GM12878 (cell line): ENCODE measurements around the gene ZNF619. TPM values are rescaled to one million over a fixed set of nuclear protein-coding genes. Genes with fewer than 3 reads are reported as not detected.
"Not testable (repeated sequence)": the region's sequence is repeated elsewhere in the genome, so short reads cannot be mapped to it uniquely, and the experiment has no call there.

ENCODE experiments used
- ATAC-seq: fragments of 200-7000 bp; cut with Tn5 transposase; 3 replicates; pipeline ENCODE4 v1.9.1; 2020; ENCODE audit warnings: mild to moderate bottlenecking, moderate library complexity
- BruUV-seq: library from RNA; stranded (reverse); fragments of 400-500 nt; replicated peaks from 2 replicates; lab custom pipeline; 2021; lab: Mats Ljungman, UMichigan
- CTCF ChIA-PET: fragments of 300-600 bp; sonication (Branson Sonifier 250); formaldehyde crosslinking; extraction: SDS; loops from one replicate; lab custom pipeline; 2021; ENCODE audit warnings: inconsistent platforms; lab: Yijun Ruan, JAX
- POLR2A ChIA-PET: fragments of 350-600 bp; formaldehyde crosslinking; extraction: SDS; loops from one replicate; lab custom pipeline; 2021; ENCODE audit warnings: inconsistent platforms; lab: Charles Lee
- RAD21 ChIA-PET: fragments of 300-600 bp; sonication (Branson Sonifier 250); formaldehyde crosslinking; loops from one replicate; lab custom pipeline; 2023; ENCODE audit warnings: antibody characterized with exemption; ENCODE audit not compliant: unreplicated experiment; lab: Charles Lee
- SMC1A ChIA-PET: fragments of 300-600 bp; sonication (Branson Sonifier 250); formaldehyde crosslinking; loops from one replicate; lab custom pipeline; 2023; ENCODE audit not compliant: unreplicated experiment, uncharacterized antibody; lab: Charles Lee
- DNase-seq: peaks from one replicate; pipeline ENCODE4 v3.0.0-alpha.2; 2011; ENCODE audit warnings: low read depth, low spot score
- FAIRE-seq: peaks from 3 replicates; lab custom pipeline; 2011; peaks lifted over from hg19 to GRCh38; lab: Jason Lieb, UNC
- H2AFZ ChIP-seq: 2 replicates; pipeline ENCODE4 v1.6.0; 2011; ENCODE audit warnings: low read depth, low read length, control low read depth; ENCODE audit not compliant: control insufficient read depth
- H3K27ac ChIP-seq: 2 replicates; pipeline ENCODE4 v1.5.1; 2011; ENCODE audit warnings: control low read depth; ENCODE audit not compliant: control insufficient read depth, insufficient read depth
- H3K27me3 ChIP-seq, 2 experiments: replicated peaks in 1 of 2; 2 replicates each; pipeline versions ENCODE4 v1.6.0 to v1.6.1; 2011; ENCODE audit warnings: low read length in 1 of 2; ENCODE audit not compliant: control insufficient read depth in 2 of 2, insufficient read depth in 2 of 2
- H3K36me3 ChIP-seq, 2 experiments: 2 replicates each; pipeline ENCODE4 v1.5.1; 2011; ENCODE audit warnings: low read length in 1 of 2; ENCODE audit not compliant: control insufficient read depth in 2 of 2, insufficient read depth in 2 of 2
- H3K4me1 ChIP-seq: 2 replicates; pipeline ENCODE4 v1.6.1; 2011; ENCODE audit warnings: mild to moderate bottlenecking, low read length, moderate library complexity, mixed read lengths; ENCODE audit not compliant: control insufficient read depth, insufficient read depth
- H3K4me2 ChIP-seq: 2 replicates; pipeline ENCODE4 v1.6.0; 2011; ENCODE audit warnings: control low read depth; ENCODE audit not compliant: control insufficient read depth, insufficient read depth
- H3K4me3 ChIP-seq: fragments of 200-600 bp; sonication (generic); 2 replicates; pipeline ENCODE4 v1.5.1; 2016
- H3K79me2 ChIP-seq: 2 replicates; pipeline ENCODE4 v1.6.0; 2011; ENCODE audit warnings: low read length; ENCODE audit not compliant: control insufficient read depth, insufficient read depth
- H3K9ac ChIP-seq: 2 replicates; pipeline ENCODE4 v1.8.0; 2011; ENCODE audit warnings: low read length, control low read depth, mixed read lengths; ENCODE audit not compliant: control insufficient read depth, insufficient read depth
- H3K9me3 ChIP-seq: replicated peaks from 3 replicates; pipeline ENCODE4 v1.5.1; 2011; ENCODE audit warnings: mild to moderate bottlenecking, low read length; ENCODE audit not compliant: control insufficient read depth, insufficient read depth
- H4K20me1 ChIP-seq: 2 replicates; pipeline ENCODE4 v1.6.0; 2011; ENCODE audit not compliant: control insufficient read depth, insufficient read depth
- CBFB ChIP-seq: IDR thresholded peaks from 2 replicates; pipeline ENCODE4 v1.6.1; 2016; ENCODE audit warnings: antibody characterized with exemption, low read depth
- CHD1 ChIP-seq: IDR thresholded peaks from 2 replicates; pipeline ENCODE4 v1.6.1; 2012; ENCODE audit warnings: low read depth, low read length, improper control_type of control experiment
- JUND ChIP-seq: IDR thresholded peaks from 2 replicates; pipeline ENCODE4 v1.6.1; 2012; ENCODE audit warnings: low read depth, mild to moderate bottlenecking, low read length, improper control_type of control experiment, moderate library complexity
- MTA2 ChIP-seq: fragments of 450-650 bp; IDR thresholded peaks from 2 replicates; pipeline ENCODE4 v1.6.1; 2016; ENCODE audit warnings: low read depth, mild to moderate bottlenecking, moderate library complexity
- NFIC ChIP-seq: IDR thresholded peaks from 2 replicates; pipeline ENCODE4 v1.6.1; 2012; ENCODE audit warnings: low read depth, mild to moderate bottlenecking, inconsistent platforms, low read length, moderate library complexity
- NFXL1 ChIP-seq: fragments of 450-650 bp; IDR thresholded peaks from 2 replicates; pipeline ENCODE4 v1.6.1; 2017; ENCODE audit warnings: antibody characterized with exemption, mild to moderate bottlenecking, borderline replicate concordance
- NFYA ChIP-seq: IDR thresholded peaks from 2 replicates; pipeline ENCODE4 v1.6.1; 2011; ENCODE audit warnings: low read depth, mild to moderate bottlenecking, low read length, improper control_type of control experiment, borderline replicate concordance
- RELA ChIP-seq: fragments of 450-650 bp; IDR thresholded peaks from 2 replicates; pipeline ENCODE4 v1.8.0; 2014; ENCODE audit warnings: borderline replicate concordance; ENCODE audit not compliant: partially characterized antibody
- SMARCA5 ChIP-seq: fragments of 450-650 bp; IDR thresholded peaks from 2 replicates; pipeline ENCODE4 v1.6.1; 2017; ENCODE audit warnings: mild to moderate bottlenecking
- SUPT20H ChIP-seq: IDR thresholded peaks from 2 replicates; pipeline ENCODE4 v1.6.1; 2011; ENCODE audit warnings: low read depth, mild to moderate bottlenecking, low read length, moderate library complexity, borderline replicate concordance; ENCODE audit not compliant: control insufficient read depth
- TCF3 ChIP-seq: IDR thresholded peaks from 2 replicates; pipeline ENCODE4 v1.6.1; 2012; ENCODE audit warnings: low read depth, mild to moderate bottlenecking, low read length, borderline replicate concordance; ENCODE audit not compliant: insufficient read depth
- ZNF274 ChIP-seq: IDR thresholded peaks from one replicate; pipeline ENCODE4 v1.8.0; 2011; ENCODE audit not compliant: insufficient read length, insufficient read depth
- WGBS: methylation state at CpG from one replicate; pipeline ENCODE4 v1.1.6; 2016; ENCODE audit warnings: low lambda C conversion rate; ENCODE audit not compliant: insufficient replicate concordance, insufficient coverage; ENCODE audit errors: missing lambda C conversion rate; 5-methylcytosine and 5-hydroxymethylcytosine counted together
- in situ Hi-C: fragments of 300-500 bp; cut with MboI; formaldehyde crosslinking; loops from 9 replicates; pipeline ENCODE4 v1.14.3; 2018; ENCODE audit warnings: mixed read lengths
- intact Hi-C: fragments of 100-400 bp; cut with micrococcal nuclease; formaldehyde crosslinking; loops from one replicate; pipeline ENCODE4 v1.14.2; 2022; ENCODE audit not compliant: unreplicated experiment
- polyA plus RNA-seq, 11 experiments: library from polyadenylated mRNA; depleted of rRNA in 4 of 11; unstranded in 6 of 11; stranded (reverse) in 5 of 11; fragments of >200 nt; fragmentation: Nextera tagmentation in 4 of 11; fragmentation: Illumina TruSeq in 1 of 11; extraction: Ambion mirVana in 4 of 11; extraction: Trizol in 1 of 11; gene quantifications; 1 replicate in 1 of 11; 2 replicates in 10 of 11; pipeline versions ENCODE4 v1.2.1 to v1.2.3, GENCODE V29; 2011 to 2016; ENCODE audit warnings: inconsistent platforms in 2 of 11, missing spikeins in 2 of 11, low read depth in 1 of 11
- total RNA-seq, 4 experiments: library from RNA; depleted of rRNA in 3 of 4; stranded (reverse); fragments of >200 nt in 3 of 4; fragmentation: Illumina TruSeq in 1 of 4; extraction: Trizol in 1 of 4; gene quantifications; 2 replicates each; pipeline versions ENCODE4 v1.2.1 to v1.2.3, GENCODE V29; 2013 to 2021
- TF ChIP-seq, protein P1 (sequence below): IDR thresholded peaks from 2 replicates; pipeline ENCODE4 v1.6.1; 2012; ENCODE audit warnings: low read length, inconsistent platforms

The ZNF619 gene
- total and polyA plus RNA-seq, 10 of the 15 experiments (the other 5 are each of a cell fraction or from before 2014, with no cell fraction given): 0.42 to 7.5 (median 3.7) TPM

DNA sequence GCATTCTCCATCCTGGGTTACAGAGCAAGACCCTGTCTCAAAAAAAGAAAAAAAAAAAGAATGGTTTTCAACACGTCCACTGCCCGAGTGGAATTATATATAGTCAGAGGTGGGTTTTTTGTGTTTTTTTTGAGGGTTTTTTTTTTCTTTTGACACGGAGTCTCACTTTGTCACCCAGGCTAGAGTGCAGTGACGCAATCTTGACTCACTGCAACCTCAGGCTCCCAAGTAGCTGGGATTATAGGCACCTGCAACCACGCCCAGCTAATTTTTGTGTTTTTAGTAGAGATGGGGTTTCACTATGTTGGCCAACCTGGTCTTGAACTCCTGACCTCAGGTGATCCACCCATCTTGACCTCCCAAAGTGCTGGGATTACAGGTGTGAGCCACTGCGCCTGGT lies 16.4 kb upstream of the ZNF619 start:
- H4K20me1 ChIP-seq, DNase-seq, H3K27me3 ChIP-seq, H3K4me3 ChIP-seq, in situ Hi-C loops, H2AFZ ChIP-seq, CTCF ChIA-PET, RAD21 ChIA-PET, ATAC-seq, BruUV-seq, FAIRE-seq, SMC1A ChIA-PET, intact Hi-C loops, H3K9ac ChIP-seq, H3K9me3 ChIP-seq, H3K27ac ChIP-seq, H3K4me1 ChIP-seq: not testable (repeated sequence)
- Histone ChIP-seq H3K79me2 (peaks cover 33% of the 10 kb centered on the region), H3K36me3 (peaks cover 9 to 32% of the 10 kb centered on the region in 2 experiments), H3K4me2 (peak overlapping the region; percentile 42; the same call in 1 of the 2 replicates)
- 66% methylated on average over 6 of the region's 6 CpGs for WGBS
- POLR2A ChIA-PET: interaction anchor here (0.7 kb wide), 1 partner anchor 166 kb away, joined by 3 read pairs; no protein-coding TSS in a partner anchor

- BruUV-seq: no TSS peak
- Histone ChIP-seq H3K9ac (no peak overlapping the region), H3K79me2 (peaks cover 33% of the 10 kb centered on the region), H3K4me1 (peaks cover 5% of the 10 kb centered on the region), H3K36me3 (peaks cover 9 to 32% of the 10 kb centered on the region in 2 experiments), H3K27ac (no peak overlapping the region), H4K20me1 (no peaks in the 10 kb centered on the region), H3K27me3 (no peaks in the 10 kb centered on the region), H3K9me3 (no peaks in the 10 kb centered on the region), H2AFZ (no peak overlapping the region), H3K4me2 (no peak overlapping the region), H3K4me3 (no peak overlapping the region)
- no peak for FAIRE-seq
- no peak for ATAC-seq
- in situ Hi-C loops: no loop called here
- no peak for DNase-seq
- ChIA-PET POLR2A (interaction anchor here (0.8 kb wide), 1 partner anchor 8 kb away, joined by 4 read pairs; no protein-coding TSS in a partner anchor), SMC1A (no interaction called here), RAD21 (interaction anchor here (1.2 kb wide), 1 partner anchor 129 kb away, joined by 3 read pairs; no protein-coding TSS in a partner anchor), CTCF (no interaction called here)
- 100% methylated on average over 3 of the region's 3 CpGs for WGBS
- intact Hi-C loops: no loop called here
- TF ChIP-seq NFXL1 (no peak), SUPT20H (no peak), CBFB (no peak), RELA (no peak), CHD1 (no peak), SMARCA5 (no peak), JUND (no peak), NFIC (no peak), MTA2 (no peak), NFYA (no peak), TCF3 (no peak), ZNF274 (no peak)
- TF ChIP-seq, protein P1, sequence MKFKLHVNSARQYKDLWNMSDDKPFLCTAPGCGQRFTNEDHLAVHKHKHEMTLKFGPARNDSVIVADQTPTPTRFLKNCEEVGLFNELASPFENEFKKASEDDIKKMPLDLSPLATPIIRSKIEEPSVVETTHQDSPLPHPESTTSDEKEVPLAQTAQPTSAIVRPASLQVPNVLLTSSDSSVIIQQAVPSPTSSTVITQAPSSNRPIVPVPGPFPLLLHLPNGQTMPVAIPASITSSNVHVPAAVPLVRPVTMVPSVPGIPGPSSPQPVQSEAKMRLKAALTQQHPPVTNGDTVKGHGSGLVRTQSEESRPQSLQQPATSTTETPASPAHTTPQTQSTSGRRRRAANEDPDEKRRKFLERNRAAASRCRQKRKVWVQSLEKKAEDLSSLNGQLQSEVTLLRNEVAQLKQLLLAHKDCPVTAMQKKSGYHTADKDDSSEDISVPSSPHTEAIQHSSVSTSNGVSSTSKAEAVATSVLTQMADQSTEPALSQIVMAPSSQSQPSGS: no peak
These were observed 15.8 kb upstream of the ZNF619 start for GRCh38 chr3:40461161-40461560.
